Measurements from ENCODE around the gene KRT39.
"Not testable (repeated sequence)": the region's sequence is repeated elsewhere in the genome, so short reads cannot be mapped to it uniquely, and the experiment has no call there.

Gene KRT39

GRCh38 chr17:40942553-40942952, 24.2 kb downstream of the KRT39 start:
- DNase-seq (ENCODE audit: insufficient read length, low spot score) = no peak
- no peak for FAIRE-seq
- no peak for TF ChIP-seq POLR2A (IDR thresholded peaks at IDR 0.05; ENCODE audit: low read depth, low read length)

- FAIRE-seq = no peak
- no peak for TF ChIP-seq POLR2A (IDR thresholded peaks at IDR 0.05; ENCODE audit: low read depth, low read length)
These were observed 26.5 kb downstream of the KRT39 start for GRCh38 chr17:40940266-40940665.

GRCh38 chr17:40938981-40939380, 27.8 kb downstream of the KRT39 start:
- no peak for TF ChIP-seq POLR2A (IDR thresholded peaks at IDR 0.05; ENCODE audit: low read depth, low read length)
- FAIRE-seq (no peak), DNase-seq (ENCODE audit: insufficient read length, low spot score) (no peak)

More at GRCh38 chr17:40940266-40940665, 26.5 kb downstream of the KRT39 start:
- DNase-seq (ENCODE audit: insufficient read length, low spot score) = no peak

GRCh38 chr17:40937384-40937819, 29.3 kb downstream of the KRT39 start, which contains the start of gene KRT23:
TSS of gene KRT23 (minus strand) at chr17:40937646. CDS start at chr17:40936603, 1,043 bp downstream.
- TF ChIP-seq POLR2A (IDR thresholded peaks at IDR 0.05; ENCODE audit: low read depth, low read length) = no peak
- no peak for FAIRE-seq
- DNase-seq (ENCODE audit: insufficient read length, low spot score) = no peak

GRCh38 chr17:40936976-40937375, 29.8 kb downstream of the KRT39 start:
- FAIRE-seq = no peak
- no peak for TF ChIP-seq POLR2A (IDR thresholded peaks at IDR 0.05; ENCODE audit: low read depth, low read length)
- DNase-seq (ENCODE audit: insufficient read length, low spot score) = no peak

- no peak for FAIRE-seq
- DNase-seq (ENCODE audit: insufficient read length, low spot score) = no peak
- TF ChIP-seq POLR2A (IDR thresholded peaks at IDR 0.05; ENCODE audit: low read depth, low read length) = no peak
These were observed 30.2 kb downstream of the KRT39 start for GRCh38 chr17:40936437-40936971.

- DNase-seq (ENCODE audit: insufficient read length, low spot score) = no peak
- no peak for TF ChIP-seq POLR2A (IDR thresholded peaks at IDR 0.05; ENCODE audit: low read depth, low read length)
- FAIRE-seq = no peak
These were observed 31.1 kb downstream of the KRT39 start for GRCh38 chr17:40935624-40936023.

- no peak for TF ChIP-seq POLR2A (IDR thresholded peaks at IDR 0.05; ENCODE audit: low read depth, low read length)
- FAIRE-seq (no peak), DNase-seq (ENCODE audit: insufficient read length, low spot score) (no peak)
These were observed 34.1 kb downstream of the KRT39 start for GRCh38 chr17:40932608-40933007.

- FAIRE-seq (no peak), DNase-seq (ENCODE audit: insufficient read length, low spot score) (no peak)
- TF ChIP-seq POLR2A (IDR thresholded peaks at IDR 0.05; ENCODE audit: low read depth, low read length) = no peak
These were observed 35.4 kb downstream of the KRT39 start for GRCh38 chr17:40931311-40931710.

GRCh38 chr17:40926341-40926740, 40.4 kb downstream of the KRT39 start:
- DNase-seq (ENCODE audit: insufficient read length, low spot score) (no peak), FAIRE-seq (no peak)

GRCh38 chr17:40922239-40922638, 44.5 kb downstream of the KRT39 start:
- FAIRE-seq = peak; percentile 94
- DNase-seq (ENCODE audit: insufficient read length, low spot score) = peak; percentile 63

More at GRCh38 chr17:40926341-40926740, 40.4 kb downstream of the KRT39 start:
- TF ChIP-seq POLR2A (IDR thresholded peaks at IDR 0.05; ENCODE audit: low read depth, low read length) = no peak

GRCh38 chr17:40921026-40921425, 45.7 kb downstream of the KRT39 start:
- TF ChIP-seq POLR2A (IDR thresholded peaks at IDR 0.05; ENCODE audit: low read depth, low read length) = no peak
- DNase-seq (ENCODE audit: insufficient read length, low spot score) (no peak), FAIRE-seq (no peak)

More at GRCh38 chr17:40922239-40922638, 44.5 kb downstream of the KRT39 start:
- TF ChIP-seq POLR2A (IDR thresholded peaks at IDR 0.05; ENCODE audit: low read depth, low read length) = no peak

- DNase-seq (ENCODE audit: insufficient read length, low spot score); FAIRE-seq: not testable (repeated sequence)
These were observed 49.6 kb downstream of the KRT39 start for GRCh38 chr17:40917116-40917515.

GRCh38 chr17:40916366-40916765, 50.4 kb downstream of the KRT39 start:
- FAIRE-seq (no peak), DNase-seq (ENCODE audit: insufficient read length, low spot score) (no peak)
- TF ChIP-seq POLR2A (IDR thresholded peaks at IDR 0.05; ENCODE audit: low read depth, low read length) = no peak

GRCh38 chr17:40915721-40916256, 51.0 kb downstream of the KRT39 start:
- no peak for FAIRE-seq

More at GRCh38 chr17:40915721-40916256, 51.0 kb downstream of the KRT39 start:
- TF ChIP-seq POLR2A (IDR thresholded peaks at IDR 0.05; ENCODE audit: low read depth, low read length) = no peak
- DNase-seq (ENCODE audit: insufficient read length, low spot score) = no peak
